OCI-LY7 (cell line): ENCODE measurements around the gene WNT4.

ENCODE experiments used
- CTCF ChIP-seq: fragments of 200-600 bp; sonication (generic); conservative IDR thresholded peaks from 2 replicates; pipeline ENCODE4 v1.5.1; 2014; ENCODE audit warnings: mild to moderate bottlenecking, antibody characterized with exemption, low read length, moderate library complexity, mixed read lengths
- EZH2phosphoT487 ChIP-seq: fragments of 200-600 bp; sonication (generic); IDR thresholded peaks from 2 replicates; pipeline ENCODE4 v1.6.1; 2018; ENCODE audit warnings: low read depth, borderline replicate concordance, mild to moderate bottlenecking, mixed run types, antibody characterized with exemption, low read length, moderate library complexity, mixed read lengths

GRCh38 chr1:22164841-22165808 is 22.2 kb upstream of the WNT4 start:
- no peak for TF ChIP-seq CTCF
- no peak for TF ChIP-seq EZH2phosphoT487
